PFSK-1 (cell line): ENCODE data around the gene USP2.

Source experiments
- POLR2AphosphoS5 ChIP-seq: IDR thresholded peaks from 2 replicates; pipeline ENCODE4 v1.6.1; 2012; ENCODE audit warnings: low read depth, mild to moderate bottlenecking, control low read depth, low read length, moderate library complexity
- REST ChIP-seq, 2 experiments: IDR thresholded peaks; 2 replicates each; pipeline versions ENCODE4 v1.6.1 to v1.8.0; 2011 to 2012; ENCODE audit warnings: low read depth in 2 of 2, low read length in 2 of 2, control low read depth in 1 of 2, inconsistent platforms in 1 of 2, mild to moderate bottlenecking in 1 of 2, moderate library complexity in 1 of 2; ENCODE audit not compliant: insufficient read depth in 1 of 2
- SIN3A ChIP-seq: IDR thresholded peaks from 2 replicates; pipeline ENCODE4 v1.6.1; 2012; ENCODE audit warnings: mild to moderate bottlenecking, low read length, moderate library complexity, borderline replicate concordance; ENCODE audit not compliant: insufficient read depth
- TAF1 ChIP-seq: IDR thresholded peaks from 2 replicates; pipeline ENCODE4 v1.6.1; 2012; ENCODE audit warnings: low read length, control low read depth, borderline replicate concordance; ENCODE audit not compliant: insufficient read depth

GRCh38 chr11:119410501-119410900 lies 29.0 kb upstream of the USP2 start:
- TF ChIP-seq POLR2AphosphoS5 (no peak), SIN3A (no peak), TAF1 (no peak), REST (IDR thresholded peaks at IDR 0.05; ENCODE audit: insufficient read depth in 1 of 2, low read depth in 2 of 2, low read length in 2 of 2) (no peak)
